T-helper 1 cell treated with Interleukin-12 subunit alpha and Interleukin-12 subunit beta and Interleukin-4 antibody, amounts not matched to agents 30 μg/mL and 1 μg/mL, for 36 hours (primary cell): Measurements from ENCODE around the gene PRDM8.
"Not testable (repeated sequence)": the region's sequence is repeated elsewhere in the genome, so short reads cannot be mapped to it uniquely, and the experiment has no call there.

Experiments used
- H3K27ac Mint-ChIP-seq: one replicate; pipeline ENCODE4 v1.8.0; 2021; ENCODE audit warnings: mild to moderate bottlenecking, mixed read lengths
- H3K27me3 Mint-ChIP-seq: one replicate; pipeline ENCODE4 v1.8.0; 2021; ENCODE audit warnings: low read depth, mixed read lengths
- H3K36me3 Mint-ChIP-seq: one replicate; pipeline ENCODE4 v1.8.0; 2021; ENCODE audit warnings: low read depth, mixed read lengths
- H3K4me1 Mint-ChIP-seq: one replicate; pipeline ENCODE4 v1.8.0; 2021; ENCODE audit warnings: low read depth, mixed read lengths
- H3K4me3 Mint-ChIP-seq: one replicate; pipeline ENCODE4 v1.8.0; 2021; ENCODE audit warnings: mild to moderate bottlenecking, moderate library complexity, mixed read lengths
- H3K9me3 Mint-ChIP-seq: one replicate; pipeline ENCODE4 v1.8.0; 2021; ENCODE audit warnings: mixed read lengths

Gene PRDM8

DNA sequence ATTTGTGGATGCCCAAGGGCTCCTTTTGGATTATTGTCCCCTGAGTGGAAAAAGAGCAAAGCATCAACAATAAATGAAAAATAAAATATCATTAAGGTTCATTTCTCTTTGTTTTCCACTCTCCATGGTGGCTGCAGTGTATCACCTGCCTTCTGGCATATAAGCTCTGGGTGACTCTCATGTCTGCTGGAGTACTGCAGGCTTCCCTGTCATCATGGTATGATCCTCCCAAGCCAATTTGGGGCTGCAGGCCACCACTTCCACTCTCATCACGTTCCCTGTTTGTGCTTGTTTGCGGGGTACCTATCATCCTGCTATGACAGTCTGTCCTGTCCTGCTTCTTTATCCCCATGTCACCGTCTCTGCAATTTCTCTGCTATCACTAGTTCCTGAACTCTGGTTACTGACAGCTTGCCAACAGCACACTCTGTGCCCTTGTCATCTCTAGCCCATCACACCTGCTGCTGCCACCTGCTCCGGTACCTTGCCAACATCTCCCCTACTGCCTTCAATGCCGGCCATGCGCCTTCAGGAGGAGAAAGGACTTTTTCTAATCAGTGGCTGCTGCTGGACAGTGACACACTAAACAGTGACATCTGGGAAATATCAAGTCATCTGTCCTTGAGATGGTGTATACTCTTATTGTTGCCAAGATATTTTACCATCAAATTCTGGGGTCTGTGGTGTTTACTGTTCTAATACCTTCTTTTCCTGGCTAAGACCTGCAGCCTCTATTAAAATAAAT is 46.1 kb downstream of the PRDM8 start:
- H3K4me1 Mint-ChIP-seq = no peaks in the 10 kb centered on the region
- no peak overlapping the region for H3K27ac Mint-ChIP-seq
- no peaks in the 10 kb centered on the region for H3K36me3 Mint-ChIP-seq
- H3K4me3 Mint-ChIP-seq = no peak overlapping the region
- H3K9me3 Mint-ChIP-seq = no peaks in the 10 kb centered on the region
- peaks cover 15% of the 10 kb centered on the region for H3K27me3 Mint-ChIP-seq

DNA sequence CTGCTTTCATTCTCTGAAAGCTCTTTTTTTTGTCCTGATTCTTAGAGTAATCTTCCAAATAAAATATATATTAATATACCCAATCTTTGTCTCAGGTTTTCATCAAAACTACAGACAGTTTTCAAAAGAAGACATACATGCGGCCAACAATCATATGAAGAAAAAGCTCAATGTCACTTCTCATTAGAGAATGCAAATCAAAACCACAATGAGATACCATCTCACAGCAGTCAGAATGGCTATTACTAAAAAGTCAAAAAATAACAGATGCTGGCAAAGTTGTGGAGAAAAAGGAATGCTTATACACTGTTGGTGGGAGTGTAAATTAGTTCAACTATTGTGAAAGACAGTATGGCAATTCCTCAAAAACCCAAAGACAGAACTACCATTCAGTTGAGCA is 50.2 kb downstream of the PRDM8 start:
- not testable (repeated sequence) for H3K9me3 Mint-ChIP-seq, H3K27ac Mint-ChIP-seq, H3K36me3 Mint-ChIP-seq, H3K4me1 Mint-ChIP-seq, H3K4me3 Mint-ChIP-seq
- H3K27me3 Mint-ChIP-seq = peaks cover 19% of the 10 kb centered on the region

DNA sequence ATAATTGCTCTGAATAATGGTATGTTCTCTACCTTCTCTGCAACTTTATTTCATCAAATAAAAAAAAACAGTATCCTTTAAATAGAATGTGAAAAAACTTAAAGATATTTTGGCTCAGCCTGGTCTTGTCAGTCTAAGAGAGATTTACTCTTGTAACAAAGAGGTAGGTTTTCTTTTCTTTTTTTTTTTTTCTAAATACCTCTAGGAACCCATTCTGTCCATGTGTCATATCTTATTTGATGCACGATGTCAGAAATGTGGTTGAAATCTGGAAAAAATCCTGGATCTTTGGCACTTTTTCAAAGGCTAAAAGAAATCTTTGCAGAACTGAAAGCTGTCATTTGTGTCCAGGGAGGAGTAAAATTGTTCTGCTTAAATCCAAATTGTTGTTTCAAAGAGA is 51.8 kb downstream of the PRDM8 start:
- no peaks in the 10 kb centered on the region for H3K4me1 Mint-ChIP-seq
- H3K36me3 Mint-ChIP-seq = no peaks in the 10 kb centered on the region
- H3K9me3 Mint-ChIP-seq = no peaks in the 10 kb centered on the region
- H3K4me3 Mint-ChIP-seq = no peak overlapping the region
- no peak overlapping the region for H3K27ac Mint-ChIP-seq
- peaks cover 22% of the 10 kb centered on the region for H3K27me3 Mint-ChIP-seq

DNA sequence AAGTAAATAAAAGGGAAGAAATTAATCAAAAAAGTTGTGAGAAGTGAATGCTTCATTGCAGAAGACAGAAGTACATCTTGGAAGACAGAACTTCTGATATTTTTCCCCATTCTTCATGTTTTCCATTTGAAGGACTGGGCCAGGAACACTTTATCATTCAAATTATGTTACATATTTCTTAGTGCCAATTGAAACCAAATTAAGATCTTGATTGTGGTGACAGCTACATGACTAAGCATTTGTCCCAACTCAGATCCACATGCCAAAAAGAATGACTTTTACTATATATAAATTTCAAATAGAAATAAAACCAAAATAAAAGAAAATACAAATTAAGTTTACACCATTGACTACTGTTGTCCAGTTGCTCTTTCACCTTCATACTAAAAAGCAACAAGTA is 55.1 kb downstream of the PRDM8 start:
- Mint-ChIP-seq H3K36me3 (no peaks in the 10 kb centered on the region), H3K27ac (no peak overlapping the region), H3K4me1 (no peaks in the 10 kb centered on the region), H3K9me3 (no peaks in the 10 kb centered on the region), H3K27me3 (peaks cover 26% of the 10 kb centered on the region), H3K4me3 (no peak overlapping the region)

DNA sequence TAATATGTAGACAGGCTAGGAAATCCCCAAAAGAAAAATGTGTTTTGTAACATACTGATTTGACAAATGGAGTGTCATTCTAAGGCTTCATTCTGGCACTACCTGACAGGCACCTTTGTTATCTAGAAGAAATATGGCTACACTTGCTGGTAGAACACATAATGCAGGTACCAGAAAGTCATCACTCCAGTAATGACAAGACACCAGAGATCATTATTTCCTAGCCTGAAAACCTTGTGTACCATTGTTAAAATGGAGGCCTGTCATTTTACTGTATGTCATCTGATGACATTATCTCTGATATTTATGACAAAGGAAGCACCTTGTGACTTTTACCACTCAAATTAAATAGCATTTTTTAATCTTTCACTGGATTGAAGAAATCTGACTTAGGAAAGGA is 55.6 kb downstream of the PRDM8 start:
- no peaks in the 10 kb centered on the region for H3K9me3 Mint-ChIP-seq
- H3K27ac Mint-ChIP-seq = no peak overlapping the region
- H3K36me3 Mint-ChIP-seq = no peaks in the 10 kb centered on the region
- H3K4me3 Mint-ChIP-seq = no peak overlapping the region
- H3K27me3 Mint-ChIP-seq = peaks cover 30% of the 10 kb centered on the region
- no peaks in the 10 kb centered on the region for H3K4me1 Mint-ChIP-seq

DNA sequence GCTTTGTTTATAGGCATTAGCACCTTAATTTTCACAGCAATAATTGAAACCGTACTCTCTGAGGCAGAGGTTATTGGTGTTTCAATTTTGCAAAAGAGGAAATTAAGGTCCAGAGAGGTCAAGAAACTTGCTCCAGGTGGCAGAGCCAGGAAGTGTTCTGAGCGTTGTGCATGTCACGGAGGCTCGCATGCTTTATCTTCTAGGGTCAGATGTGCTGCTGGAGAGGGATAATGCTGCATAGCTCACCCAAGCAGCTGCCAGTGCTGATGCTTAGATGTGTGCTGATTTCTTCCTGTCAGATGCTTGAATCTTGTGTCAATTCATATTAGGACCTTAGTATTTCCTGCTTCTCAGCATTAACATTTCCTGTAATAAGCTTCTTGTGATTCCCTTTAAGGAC is 56.2 kb downstream of the PRDM8 start:
- Mint-ChIP-seq H3K4me1 (no peaks in the 10 kb centered on the region), H3K4me3 (no peak overlapping the region), H3K36me3 (no peaks in the 10 kb centered on the region), H3K9me3 (no peaks in the 10 kb centered on the region), H3K27ac (no peak overlapping the region), H3K27me3 (peaks cover 31% of the 10 kb centered on the region)
